ENCODE results near the gene PDK2.

The PDK2 gene

GRCh38 chr17:50100480-50100883 lies 5.3 kb downstream of the PDK2 start:
- no peak for DNase-seq (ENCODE audit: low read depth in 2 of 2)

- DNase-seq (ENCODE audit: low read depth in 2 of 2): no peak
Observed at GRCh38 chr17:50100921-50101345, 5.8 kb downstream of the PDK2 start.

- no peak for DNase-seq (ENCODE audit: low read depth in 2 of 2)
Observed at GRCh38 chr17:50101346-50102163, 6.4 kb downstream of the PDK2 start.

GRCh38 chr17:50102164-50102991 lies 7.2 kb downstream of the PDK2 start:
- DNase-seq (ENCODE audit: low read depth in 2 of 2): no peak

GRCh38 chr17:50103252-50103651 lies 8.1 kb downstream of the PDK2 start:
- no peak for DNase-seq (ENCODE audit: low read depth in 2 of 2)

GRCh38 chr17:50103941-50104340 lies 8.8 kb downstream of the PDK2 start:
- DNase-seq (ENCODE audit: low read depth in 2 of 2): no peak

- DNase-seq (ENCODE audit: low read depth in 2 of 2): no peak
Observed at GRCh38 chr17:50105811-50106210, 10.7 kb downstream of the PDK2 start.

- DNase-seq (ENCODE audit: low read depth in 2 of 2): no peak
Observed at GRCh38 chr17:50106393-50107131, 11.4 kb downstream of the PDK2 start.

- no peak for DNase-seq (ENCODE audit: low read depth in 2 of 2)
Observed at GRCh38 chr17:50107790-50108414, 12.8 kb downstream of the PDK2 start.

GRCh38 chr17:50108556-50108955 lies 13.4 kb downstream of the PDK2 start:
- DNase-seq (ENCODE audit: low read depth in 2 of 2): no peak

GRCh38 chr17:50109207-50109606 lies 14.1 kb downstream of the PDK2 start:
- no peak for DNase-seq (ENCODE audit: low read depth in 2 of 2)

GRCh38 chr17:50109785-50110184 lies 14.6 kb downstream of the PDK2 start:
- no peak for DNase-seq (ENCODE audit: low read depth in 2 of 2)

GRCh38 chr17:50110591-50111349 lies 15.6 kb downstream of the PDK2 start:
- DNase-seq (ENCODE audit: low read depth in 2 of 2): no peak

- DNase-seq (ENCODE audit: low read depth in 2 of 2): no peak
Observed at GRCh38 chr17:50111673-50112655, 16.8 kb downstream of the PDK2 start.

- DNase-seq (ENCODE audit: low read depth in 2 of 2): no peak
Observed at GRCh38 chr17:50112694-50113093, 17.5 kb downstream of the PDK2 start.

GRCh38 chr17:50113624-50114320 lies 18.6 kb downstream of the PDK2 start:
- DNase-seq (ENCODE audit: low read depth in 2 of 2): no peak

GRCh38 chr17:50114401-50114800 lies 19.2 kb downstream of the PDK2 start:
- DNase-seq (ENCODE audit: low read depth in 2 of 2): no peak

GRCh38 chr17:50114849-50115357 lies 19.8 kb downstream of the PDK2 start:
- peak in 1 of 2 experiments; percentile 24 for DNase-seq (ENCODE audit: low read depth in 2 of 2)

GRCh38 chr17:50115756-50116155 lies 20.6 kb downstream of the PDK2 start:
- no peak for DNase-seq (ENCODE audit: low read depth in 2 of 2)

Measured in stimulated activated CD4-positive, alpha-beta T cell treated with anti-CD3 and anti-CD28 coated beads, Interleukin-12 subunit alpha, Interleukin-12 subunit beta, amount 100 ng/mL, for 24 hours (primary cell).